OCI-LY3 (cell line): ENCODE data around the gene MED12L.

Experiments
- CTCF ChIP-seq: fragments of 200-600, 300-600 bp; sonication (generic); IDR thresholded peaks from 2 replicates; pipeline ENCODE4 v1.5.1; 2014; ENCODE audit warnings: antibody characterized with exemption, low read length, low read depth
- EZH2phosphoT487 ChIP-seq: fragments of 200-600 bp; shearing (Covaris generic); IDR thresholded peaks from 2 replicates; pipeline ENCODE4 v1.6.1; 2018; ENCODE audit warnings: antibody characterized with exemption, mixed run types, low read depth

- TF ChIP-seq CTCF: no peak
- TF ChIP-seq EZH2phosphoT487: no peak
These were observed 39.0 kb downstream of the MED12L start for GRCh38 chr3:151124476-151124875.
